ENCODE measurements around the gene SPHK2.

DNA sequence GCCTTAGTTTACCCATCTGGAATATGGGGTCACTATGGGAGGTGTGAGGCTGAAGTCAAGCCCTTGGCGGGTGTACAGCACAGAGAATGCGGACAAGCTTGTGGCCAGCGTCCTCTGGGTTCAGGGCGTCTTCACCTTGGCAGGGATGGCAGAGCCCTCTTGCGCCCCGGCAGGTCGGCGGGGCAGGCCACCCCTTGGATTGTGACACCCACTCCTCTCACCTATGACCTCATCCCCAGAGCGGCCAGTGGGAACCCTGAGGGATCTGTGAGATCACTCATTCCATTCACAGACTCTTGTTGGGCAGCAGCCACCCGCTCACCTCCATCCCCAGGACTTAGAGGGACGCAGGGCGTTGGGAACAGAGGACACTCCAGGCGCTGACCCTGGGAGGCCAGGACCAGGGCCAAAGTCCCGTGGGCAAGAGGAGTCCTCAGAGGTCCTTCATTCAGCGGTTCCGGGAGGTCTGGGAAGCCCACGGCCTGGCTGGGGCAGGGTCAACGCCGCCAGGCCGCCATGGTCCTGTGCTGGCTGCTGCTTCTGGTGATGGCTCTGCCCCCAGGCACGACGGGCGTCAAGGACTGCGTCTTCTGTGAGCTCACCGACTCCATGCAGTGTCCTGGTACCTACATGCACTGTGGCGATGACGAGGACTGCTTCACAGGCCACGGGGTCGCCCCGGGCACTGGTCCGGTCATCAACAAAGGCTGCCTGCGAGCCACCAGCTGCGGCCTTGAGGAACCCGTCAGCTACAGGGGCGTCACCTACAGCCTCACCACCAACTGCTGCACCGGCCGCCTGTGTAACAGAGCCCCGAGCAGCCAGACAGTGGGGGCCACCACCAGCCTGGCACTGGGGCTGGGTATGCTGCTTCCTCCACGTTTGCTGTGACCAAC, 12.6 kb upstream of the SPHK2 start, which contains the start of gene SPACA4:
- TF ChIP-seq GATA2 (IDR thresholded peaks at IDR 0.05; ENCODE audit: low read depth, low read length), result no peak
- no peak for TF ChIP-seq GATA3 (IDR thresholded peaks at IDR 0.05; ENCODE audit: low read depth, low read length)
